GM23248 (cell line): ENCODE data around the gene NEXMIF. TPM values are rescaled to one million over a fixed set of nuclear protein-coding genes. Genes with fewer than 3 reads are reported as not detected.
"Not testable (repeated sequence)": the region's sequence is repeated elsewhere in the genome, so short reads cannot be mapped to it uniquely, and the experiment has no call there.

Source experiments
- DNase-seq: peaks from one replicate; pipeline ENCODE4 v3.0.0-alpha.2; 2015
- H2AFZ ChIP-seq: fragments of 200-600 bp; sonication (generic); 2 replicates; pipeline ENCODE4 v1.6.1; 2016; ENCODE audit warnings: antibody characterized with exemption
- H3F3A ChIP-seq: fragments of 200-600 bp; sonication (generic); 2 replicates; pipeline ENCODE4 v1.6.1; 2016; ENCODE audit warnings: mild to moderate bottlenecking, antibody characterized with exemption, mixed run types; ENCODE audit not compliant: insufficient read depth
- H3K27ac ChIP-seq: fragments of 200-600 bp; sonication (generic); 2 replicates; pipeline ENCODE4 v1.5.1; 2016; ENCODE audit warnings: mild to moderate bottlenecking
- H3K27me3 ChIP-seq: fragments of 200-600 bp; sonication (generic); replicated peaks from 2 replicates; pipeline ENCODE4 v1.6.1; 2016; ENCODE audit warnings: mild to moderate bottlenecking; ENCODE audit not compliant: insufficient read depth
- H3K36me3 ChIP-seq: fragments of 200-600 bp; sonication (generic); 2 replicates; pipeline ENCODE4 v1.6.1; 2016; ENCODE audit warnings: low read depth, mild to moderate bottlenecking
- H3K4me1 ChIP-seq: fragments of 200-600 bp; sonication (generic); 2 replicates; pipeline ENCODE4 v1.6.1; 2016; ENCODE audit warnings: mild to moderate bottlenecking; ENCODE audit not compliant: insufficient read depth
- H3K4me2 ChIP-seq: fragments of 200-600 bp; sonication (generic); one replicate; pipeline ENCODE4 v1.6.1; 2016; ENCODE audit warnings: mild to moderate bottlenecking; ENCODE audit not compliant: unreplicated experiment
- H3K4me3 ChIP-seq: fragments of 200-600 bp; sonication (generic); 2 replicates; pipeline ENCODE4 v1.5.1; 2016; ENCODE audit warnings: mild to moderate bottlenecking
- H3K79me2 ChIP-seq: fragments of 200-600 bp; sonication (generic); 2 replicates; pipeline ENCODE4 v1.6.1; 2016; ENCODE audit warnings: mild to moderate bottlenecking; ENCODE audit not compliant: insufficient read depth
- H3K9ac ChIP-seq: fragments of 200-600 bp; sonication (generic); 2 replicates; pipeline ENCODE4 v1.6.1; 2016; ENCODE audit warnings: mild to moderate bottlenecking
- H3K9me2 ChIP-seq: fragments of 200-600 bp; sonication (generic); 2 replicates; pipeline ENCODE4 v1.6.1; 2016; ENCODE audit warnings: mixed run types, mild to moderate bottlenecking, moderate library complexity; ENCODE audit not compliant: insufficient read depth
- H3K9me3 ChIP-seq: fragments of 200-600 bp; sonication (generic); one replicate; pipeline ENCODE4 v1.6.1; 2017; ENCODE audit warnings: low read depth
- H4K20me1 ChIP-seq: fragments of 200-600 bp; sonication (generic); 2 replicates; pipeline ENCODE4 v1.6.0; 2016; ENCODE audit not compliant: insufficient read depth
- EZH2 ChIP-seq: fragments of 200-600 bp; sonication (generic); IDR thresholded peaks from 2 replicates; pipeline ENCODE4 v1.6.1; 2018; ENCODE audit warnings: antibody characterized with exemption, mild to moderate bottlenecking; ENCODE audit not compliant: insufficient read depth, poor library complexity, severe bottlenecking
- EZH2phosphoT487 ChIP-seq: fragments of 200-600 bp; sonication (generic); IDR thresholded peaks from 2 replicates; pipeline ENCODE4 v1.6.1; 2018; ENCODE audit warnings: antibody characterized with exemption, moderate library complexity, mild to moderate bottlenecking, low read depth; ENCODE audit not compliant: insufficient read depth
- WGBS, 2 experiments: methylation state at CpG; one replicate each; pipeline ENCODE4 v1.1.6; 2015 to 2017; ENCODE audit warnings: low lambda C conversion rate in 2 of 2, low coverage in 1 of 2; ENCODE audit errors: missing lambda C conversion rate in 2 of 2; 5-methylcytosine and 5-hydroxymethylcytosine counted together
- in situ Hi-C: fragments of 300-500 bp; cut with MboI; formaldehyde crosslinking; loops from 2 replicates; pipeline ENCODE4 v1.15.0; 2020
- polyA plus RNA-seq: library from polyadenylated mRNA; unstranded; fragments of >200 nt; fragmentation: Nextera tagmentation; extraction: Ambion mirVana; gene quantifications from 2 replicates; pipeline ENCODE4 v1.2.1, GENCODE V29; 2016
- total RNA-seq: library from RNA; depleted of rRNA; stranded (reverse); fragments of >200 nt; shearing (Covaris generic); gene quantifications from 2 replicates; pipeline ENCODE4 v1.2.3, GENCODE V29; 2014; rRNA removed

The NEXMIF gene
- not detected in 2 replicates for total RNA-seq
- polyA plus RNA-seq = not detected in 2 replicates

DNA sequence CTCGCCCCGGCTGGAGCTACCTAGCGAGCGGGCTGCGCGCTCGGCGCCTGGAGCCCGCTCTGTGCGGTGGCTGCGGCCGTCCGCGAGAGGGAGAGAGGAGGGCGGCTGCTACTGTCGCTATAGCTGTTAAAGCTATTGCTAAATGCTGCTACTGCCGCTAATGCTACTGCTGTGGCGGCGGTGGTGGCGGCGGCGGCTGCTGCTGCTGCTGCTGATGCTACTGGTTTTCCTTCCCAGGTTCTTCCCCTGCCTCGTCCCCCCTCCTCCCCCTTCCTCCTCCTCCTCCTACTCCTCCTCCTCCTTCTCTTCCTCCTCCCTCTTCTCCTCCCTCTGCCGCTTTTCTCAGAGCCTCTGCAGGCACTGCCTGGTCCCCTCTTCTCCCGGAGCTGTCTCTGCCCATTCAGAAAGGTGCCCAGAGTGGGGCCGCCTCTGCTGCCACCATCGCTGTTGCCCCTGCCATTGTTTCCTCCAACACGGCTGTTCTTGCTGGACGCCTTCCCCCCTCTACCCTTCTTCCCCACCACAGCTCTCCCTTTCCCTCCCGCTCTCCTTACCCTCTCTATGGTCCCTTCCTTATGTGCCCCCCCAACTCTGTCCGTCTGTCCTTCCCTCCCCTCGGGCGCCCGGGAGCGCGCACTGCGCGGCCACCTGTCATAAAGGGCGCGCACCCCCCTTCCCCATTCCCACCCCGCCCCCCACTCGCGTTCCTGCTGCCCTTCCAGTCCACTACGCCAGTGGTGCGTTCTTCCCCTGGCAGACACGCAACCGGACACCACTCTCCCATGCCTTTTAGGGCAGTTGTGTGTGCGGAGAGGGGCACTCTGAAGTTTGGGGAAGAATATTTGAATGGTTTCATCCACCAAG, at the start of gene NEXMIF:
Gene NEXMIF (minus strand): TSS at position 228 of the 864 bp plus-strand sequence.
- Histone ChIP-seq H3K9ac (no peak within 1 kb of the TSS), H3K4me1 (no peaks in the 10 kb centered on the region), H3K79me2 (no peaks in the 10 kb centered on the region), H2AFZ (no peak within 1 kb of the TSS), H3F3A (no peaks in the 10 kb centered on the region), H3K9me3 (no peaks in the 10 kb centered on the region), H3K27ac (no peak within 1 kb of the TSS), H3K4me3 (peak within 1 kb of the TSS; percentile 55), H3K4me2 (peak within 1 kb of the TSS; percentile 57), H3K36me3 (no peaks in the 10 kb centered on the region), H3K9me2 (no peaks in the 10 kb centered on the region), H3K27me3 (peaks cover 3% of the 10 kb centered on the region; the same call in 1 of the 2 replicates), H4K20me1 (no peaks in the 10 kb centered on the region)
- no peak for TF ChIP-seq EZH2
- TF ChIP-seq EZH2phosphoT487 = no peak
- WGBS, 2 experiments = 1 to 3% methylated on average over 18 to 31 of the region's 48 CpGs
- in situ Hi-C loops = no loop called here
- peak; percentile 45 for DNase-seq

DNA sequence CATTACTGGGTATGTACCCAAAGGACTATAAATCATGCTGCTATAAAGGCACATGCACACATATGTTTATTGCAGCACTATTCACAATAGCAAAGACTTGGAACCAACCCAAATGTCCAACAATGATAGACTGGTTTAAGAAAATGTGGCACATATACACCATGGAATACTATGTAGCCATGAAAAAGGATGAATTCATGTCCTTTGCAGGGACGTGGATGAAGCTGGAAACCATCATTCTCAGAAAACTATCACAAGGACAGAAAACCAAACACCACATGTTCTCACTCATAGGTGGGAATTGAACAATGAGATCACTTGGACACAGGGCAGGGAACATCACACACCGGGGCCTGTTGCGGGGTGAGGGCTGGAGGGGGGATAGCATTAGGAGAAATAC, 36.7 kb upstream of the NEXMIF start:
- H3F3A ChIP-seq, H3K9ac ChIP-seq, DNase-seq, H4K20me1 ChIP-seq, H3K4me1 ChIP-seq, H3K9me2 ChIP-seq, H3K27ac ChIP-seq, H3K4me2 ChIP-seq, H3K9me3 ChIP-seq, H3K27me3 ChIP-seq, H3K79me2 ChIP-seq, H3K36me3 ChIP-seq, H3K4me3 ChIP-seq, H2AFZ ChIP-seq, in situ Hi-C loops: not testable (repeated sequence)
- 8 to 13% methylated on average over 3 of the region's 3 CpGs for WGBS, 2 experiments

DNA sequence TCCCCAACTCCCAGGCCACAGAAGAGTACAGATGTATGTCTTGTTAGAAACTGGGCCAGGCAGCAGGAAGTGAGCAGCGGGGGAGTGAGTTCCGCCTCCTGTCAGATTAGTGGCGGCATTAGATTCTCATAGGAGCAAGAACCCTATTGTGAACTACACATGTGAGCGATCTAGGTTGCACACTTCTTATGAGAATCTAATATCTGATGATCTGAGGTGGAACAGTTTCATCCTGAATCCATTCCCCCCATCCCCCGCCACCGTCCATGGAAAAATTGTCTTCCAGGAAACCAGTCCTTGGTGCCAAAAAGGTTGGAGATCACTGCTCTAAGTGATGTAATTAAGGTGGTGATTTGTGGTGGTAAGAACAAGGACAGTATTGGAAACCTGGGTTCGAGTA, 24.5 kb upstream of the NEXMIF start:
- H3K27me3 ChIP-seq = no peaks in the 10 kb centered on the region
- H3K9ac ChIP-seq = no peak overlapping the region
- no peaks in the 10 kb centered on the region for H3K79me2 ChIP-seq
- 55 to 59% methylated on average over 7 of the region's 7 CpGs for WGBS, 2 experiments
- H3F3A ChIP-seq = no peaks in the 10 kb centered on the region
- no peaks in the 10 kb centered on the region for H3K4me1 ChIP-seq
- H3K9me2 ChIP-seq = no peaks in the 10 kb centered on the region
- H3K36me3 ChIP-seq = no peaks in the 10 kb centered on the region
- in situ Hi-C loops = no loop called here
- TF ChIP-seq EZH2 (no peak), EZH2phosphoT487 (no peak)
- no peak for DNase-seq
- H4K20me1 ChIP-seq = no peaks in the 10 kb centered on the region
- H2AFZ ChIP-seq = no peak overlapping the region
- no peak overlapping the region for H3K4me2 ChIP-seq
- H3K4me3 ChIP-seq = no peak overlapping the region
- H3K9me3 ChIP-seq = no peaks in the 10 kb centered on the region
- no peak overlapping the region for H3K27ac ChIP-seq

DNA sequence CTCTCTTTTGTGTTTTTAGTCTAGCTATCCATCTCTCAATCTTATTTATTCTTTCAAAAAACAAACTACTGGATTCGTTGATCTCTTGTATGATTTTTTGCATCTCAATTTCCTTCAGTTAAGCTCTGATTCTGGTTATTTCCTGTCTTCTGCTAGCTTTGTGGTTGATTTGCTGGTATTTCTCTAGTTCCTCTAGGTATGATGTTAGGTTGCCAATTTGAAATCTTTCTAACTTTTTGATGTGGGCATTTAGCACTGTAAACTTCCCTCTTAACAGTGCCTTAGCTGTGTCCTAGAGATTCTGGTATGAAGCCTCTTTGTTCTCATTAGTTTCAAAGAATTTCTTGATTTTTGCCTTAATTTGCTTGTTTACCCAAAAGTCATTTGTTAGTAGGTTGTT, 15.2 kb upstream of the NEXMIF start:
- Histone ChIP-seq H3K4me1 (no peaks in the 10 kb centered on the region), H3F3A (no peaks in the 10 kb centered on the region), H3K79me2 (no peaks in the 10 kb centered on the region), H3K4me2 (no peak overlapping the region), H2AFZ (no peak overlapping the region), H3K27me3 (no peaks in the 10 kb centered on the region), H3K36me3 (no peaks in the 10 kb centered on the region), H4K20me1 (no peaks in the 10 kb centered on the region), H3K9ac (no peak overlapping the region), H3K4me3 (no peak overlapping the region), H3K9me3 (no peaks in the 10 kb centered on the region), H3K9me2 (no peaks in the 10 kb centered on the region), H3K27ac (no peak overlapping the region)
- DNase-seq = no peak
- TF ChIP-seq EZH2 (no peak), EZH2phosphoT487 (no peak)
- 15 to 31% methylated on average over 1 of the region's 1 CpG for WGBS, 2 experiments
- in situ Hi-C loops = no loop called here
